Colonic mucosa (tissue), 4 donors: ENCODE measurements around the gene PRKCE. TPM values are rescaled to one million over a fixed set of nuclear protein-coding genes. Genes with fewer than 3 reads are reported as not detected.

Source experiments
- DNase-seq: peaks from one replicate; pipeline ENCODE4 v3.0.0-alpha.2; 2020
- H3K27ac ChIP-seq: fragments of 200-600 bp; one replicate; pipeline ENCODE4 v1.8.0; 2021
- H3K27me3 ChIP-seq: fragments of 200-600 bp; one replicate; pipeline ENCODE4 v1.8.0; 2021
- H3K36me3 ChIP-seq: fragments of 200-600 bp; one replicate; pipeline ENCODE4 v1.8.0; 2021
- H3K4me1 ChIP-seq: fragments of 200-600 bp; one replicate; pipeline ENCODE4 v1.8.0; 2021; ENCODE audit warnings: mild to moderate bottlenecking
- H3K4me3 ChIP-seq: fragments of 200-600 bp; one replicate; pipeline ENCODE4 v1.8.0; 2021
- H3K9ac ChIP-seq, 2 donors: one replicate each; pipeline ENCODE4 v1.7.0; 2013; ENCODE audit warnings: control low read depth in 2 of 2, low read depth in 2 of 2, low read length in 2 of 2
- H3K9me3 ChIP-seq: fragments of 200-600 bp; one replicate; pipeline ENCODE4 v1.8.0; 2021
- intact Hi-C: fragments of 100-400 bp; cut with DNase I; formaldehyde crosslinking; loops from one replicate; pipeline ENCODE4 v1.14.1; 2022
- total RNA-seq, 2 donors: library from RNA; stranded (reverse); fragmentation: NEBNext Ultra II Directional in 1 of 2; extraction: Animal tissue kit (Norgen Biotek cat#: 25700) in 1 of 2; gene quantifications; one replicate each; pipeline ENCODE4 v1.2.1, GENCODE V29; 2021
- TF ChIP-seq, protein P1 (sequence below): fragments of 200-600 bp; IDR thresholded peaks from one replicate; pipeline ENCODE4 v1.8.0; 2022; ENCODE audit warnings: antibody characterized with exemption, mild to moderate bottlenecking
- donor health status: healthy.
- donor health status: DM: no; HTN: no; CAD: no.
- donor health status: DM: no; HTN: no; CAD: no.

PRKCE gene
- total RNA-seq, 2 donors from 2014 or later = 17.5 to 25.8 TPM

DNA sequence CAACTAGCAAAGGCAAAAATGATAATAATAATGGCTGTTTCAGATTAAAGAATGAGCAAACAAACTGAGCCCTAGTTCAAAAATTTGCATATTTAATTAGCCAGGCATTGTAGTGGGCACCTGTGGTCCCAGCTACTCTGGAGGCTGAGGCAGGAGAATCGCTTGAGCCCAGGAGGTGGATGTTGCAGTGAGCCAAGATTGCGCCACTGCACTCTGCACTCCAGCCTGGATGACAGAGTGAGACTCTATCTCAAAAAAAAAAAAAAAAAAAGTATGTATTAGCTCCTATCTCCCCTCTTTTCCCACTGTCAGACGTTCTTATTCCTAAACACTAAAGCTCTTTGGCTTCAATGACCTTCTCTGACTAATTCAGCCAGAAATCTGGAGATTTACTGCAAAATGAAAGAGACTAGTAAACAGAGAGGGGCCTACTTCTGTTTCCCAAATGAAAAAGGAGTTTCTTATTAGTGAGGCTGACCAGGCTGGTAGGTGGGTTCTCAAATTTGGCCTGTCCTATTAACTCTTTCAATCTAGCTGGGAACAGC lies 36.5 kb upstream of the PRKCE start:
- Histone ChIP-seq H3K27me3 (no peaks in the 10 kb centered on the region), H3K4me1 (no peaks in the 10 kb centered on the region), H3K9me3 (no peaks in the 10 kb centered on the region), H3K27ac (no peak overlapping the region), H3K9ac (no peak overlapping the region), H3K36me3 (no peaks in the 10 kb centered on the region), H3K4me3 (no peak overlapping the region)
- TF ChIP-seq, protein P1, sequence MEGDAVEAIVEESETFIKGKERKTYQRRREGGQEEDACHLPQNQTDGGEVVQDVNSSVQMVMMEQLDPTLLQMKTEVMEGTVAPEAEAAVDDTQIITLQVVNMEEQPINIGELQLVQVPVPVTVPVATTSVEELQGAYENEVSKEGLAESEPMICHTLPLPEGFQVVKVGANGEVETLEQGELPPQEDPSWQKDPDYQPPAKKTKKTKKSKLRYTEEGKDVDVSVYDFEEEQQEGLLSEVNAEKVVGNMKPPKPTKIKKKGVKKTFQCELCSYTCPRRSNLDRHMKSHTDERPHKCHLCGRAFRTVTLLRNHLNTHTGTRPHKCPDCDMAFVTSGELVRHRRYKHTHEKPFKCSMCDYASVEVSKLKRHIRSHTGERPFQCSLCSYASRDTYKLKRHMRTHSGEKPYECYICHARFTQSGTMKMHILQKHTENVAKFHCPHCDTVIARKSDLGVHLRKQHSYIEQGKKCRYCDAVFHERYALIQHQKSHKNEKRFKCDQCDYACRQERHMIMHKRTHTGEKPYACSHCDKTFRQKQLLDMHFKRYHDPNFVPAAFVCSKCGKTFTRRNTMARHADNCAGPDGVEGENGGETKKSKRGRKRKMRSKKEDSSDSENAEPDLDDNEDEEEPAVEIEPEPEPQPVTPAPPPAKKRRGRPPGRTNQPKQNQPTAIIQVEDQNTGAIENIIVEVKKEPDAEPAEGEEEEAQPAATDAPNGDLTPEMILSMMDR = no peak
- intact Hi-C loops = no loop called here
- no peak for DNase-seq

DNA sequence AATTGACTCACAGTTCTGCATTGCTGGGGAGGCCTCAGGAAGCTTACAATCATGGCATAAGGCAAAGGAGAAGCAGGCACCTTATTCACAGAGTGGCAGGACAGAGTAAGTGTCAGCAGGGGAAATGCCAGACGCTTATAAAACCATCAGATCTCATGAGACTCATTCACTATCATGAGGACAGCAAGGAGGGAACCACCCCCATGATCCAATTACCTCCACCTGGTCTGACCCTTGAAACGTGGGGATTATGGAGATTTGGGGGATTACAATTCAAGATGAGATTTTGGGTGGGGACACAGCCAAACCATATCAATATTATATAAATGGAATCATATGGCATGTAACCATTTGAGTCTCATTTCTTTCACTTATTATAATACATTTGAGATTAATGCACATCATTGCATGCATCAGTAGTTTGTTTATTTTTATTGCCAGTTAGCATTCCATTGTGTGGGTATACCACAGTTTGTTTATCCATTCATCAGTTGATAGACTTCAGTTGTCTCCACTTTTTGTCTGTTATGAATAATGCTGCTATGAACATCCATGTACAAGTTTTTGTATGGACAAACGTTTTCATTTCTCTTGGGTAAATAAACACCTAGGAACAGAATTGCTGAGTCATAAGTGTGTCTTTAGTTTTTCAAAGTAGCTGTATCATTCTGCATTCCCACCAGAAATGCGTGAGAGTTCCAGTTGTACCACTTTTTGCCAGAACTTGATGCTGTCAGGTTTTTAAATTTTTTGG lies 34.6 kb upstream of the PRKCE start:
- TF ChIP-seq, protein P1 = no peak
- Histone ChIP-seq H3K27ac (no peak overlapping the region), H3K4me3 (no peak overlapping the region), H3K36me3 (no peaks in the 10 kb centered on the region), H3K27me3 (no peaks in the 10 kb centered on the region), H3K4me1 (no peaks in the 10 kb centered on the region), H3K9me3 (no peaks in the 10 kb centered on the region), H3K9ac (no peak overlapping the region)
- no peak for DNase-seq
- intact Hi-C loops = no loop called here

DNA sequence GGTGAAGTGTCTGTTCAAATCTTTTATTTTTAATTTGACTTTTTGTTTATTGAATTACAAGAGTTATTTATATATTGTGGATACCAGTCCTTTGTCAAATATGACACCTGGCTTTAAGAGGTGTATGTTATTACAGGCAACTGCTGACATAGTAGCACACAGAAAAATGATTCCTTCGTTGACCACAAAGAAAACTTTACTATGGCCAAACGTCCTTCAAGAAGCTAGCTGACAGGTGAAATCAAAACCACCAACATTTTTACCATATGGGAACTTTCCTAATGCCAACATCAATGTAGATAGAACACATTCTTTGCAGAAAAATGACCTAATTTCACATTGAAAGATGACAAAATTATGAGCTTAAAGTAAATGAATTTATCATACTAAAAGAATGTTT lies 34.0 kb upstream of the PRKCE start:
- Histone ChIP-seq H3K36me3 (no peaks in the 10 kb centered on the region), H3K9me3 (no peaks in the 10 kb centered on the region)
- intact Hi-C loops = no loop called here

DNA sequence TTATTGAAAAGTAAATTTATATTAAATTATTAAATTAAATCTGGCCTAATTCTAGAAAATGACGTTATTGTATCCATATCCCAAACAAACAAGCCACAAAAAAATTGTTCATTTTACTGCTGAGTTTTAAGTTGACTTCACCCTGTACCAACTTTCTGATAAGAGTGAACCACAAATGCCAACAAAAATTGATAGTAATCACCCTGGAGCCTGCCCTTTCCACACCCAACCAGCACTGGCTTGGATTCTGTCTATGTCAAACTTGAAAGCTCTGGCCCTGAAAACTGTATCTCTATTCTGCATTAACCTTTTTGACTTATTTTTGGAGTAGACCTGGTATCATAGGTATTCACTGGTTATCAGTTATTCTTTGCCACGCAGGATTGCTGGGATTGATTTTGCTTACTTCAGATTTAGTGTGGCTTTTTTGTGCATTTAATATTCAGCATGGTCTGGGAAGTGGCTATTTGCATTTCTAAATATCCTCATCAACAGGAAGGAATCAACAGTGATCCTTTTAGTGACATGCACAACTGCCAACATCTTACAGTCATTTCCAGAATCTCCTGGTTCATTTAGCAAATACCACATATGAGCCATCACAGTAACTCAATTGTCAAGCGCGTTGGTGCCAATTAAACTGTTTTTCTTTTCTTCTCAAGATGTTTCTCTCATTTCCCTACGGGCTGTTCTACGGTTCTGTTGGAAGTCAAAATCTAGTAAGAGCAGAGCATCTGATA lies 29.0 kb upstream of the PRKCE start:
- no peak for DNase-seq
- Histone ChIP-seq H3K4me3 (no peak overlapping the region), H3K4me1 (no peaks in the 10 kb centered on the region), H3K9me3 (no peaks in the 10 kb centered on the region), H3K9ac (no peak overlapping the region), H3K27ac (no peak overlapping the region), H3K27me3 (no peaks in the 10 kb centered on the region), H3K36me3 (no peaks in the 10 kb centered on the region)
- TF ChIP-seq, protein P1 = no peak
- intact Hi-C loops = no loop called here

More for the DNA sequence above, 34.0 kb upstream of the PRKCE start:
- TF ChIP-seq, protein P1 = no peak
- H3K4me3 ChIP-seq = no peak overlapping the region
- H3K9ac ChIP-seq = no peak overlapping the region
- H3K27me3 ChIP-seq = no peaks in the 10 kb centered on the region
- H3K27ac ChIP-seq = no peak overlapping the region
- H3K4me1 ChIP-seq = no peaks in the 10 kb centered on the region
- DNase-seq = no peak

DNA sequence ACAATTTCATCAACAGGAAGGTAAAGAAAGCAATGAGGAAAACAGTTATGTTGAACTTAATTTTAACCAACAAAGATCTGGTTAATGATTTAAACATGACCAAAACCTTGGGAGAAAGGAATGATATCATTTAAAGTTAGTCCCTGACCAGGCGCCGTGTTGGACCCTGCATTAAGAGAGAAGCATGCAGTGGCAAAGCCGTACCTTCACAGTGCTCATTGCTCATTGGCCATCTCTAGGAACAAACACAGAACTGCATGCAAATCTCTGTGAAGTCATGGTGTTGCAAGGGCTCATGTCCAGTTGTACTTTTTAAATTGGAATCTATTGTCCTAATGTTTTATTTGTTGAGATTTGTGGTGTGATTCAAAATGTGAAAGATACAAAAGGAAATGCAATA lies 28.4 kb upstream of the PRKCE start:
- H3K4me1 ChIP-seq = no peaks in the 10 kb centered on the region
- no peaks in the 10 kb centered on the region for H3K9me3 ChIP-seq
- no peak overlapping the region for H3K9ac ChIP-seq
- no peaks in the 10 kb centered on the region for H3K36me3 ChIP-seq
- H3K27me3 ChIP-seq = no peaks in the 10 kb centered on the region
- TF ChIP-seq, protein P1 = no peak
- H3K27ac ChIP-seq = no peak overlapping the region
- no peak for DNase-seq
- no peak overlapping the region for H3K4me3 ChIP-seq
- intact Hi-C loops = no loop called here
